Activated CD4-positive, alpha-beta T cell treated with anti-CD3 and anti-CD28 coated beads, Interleukin-2, amount 50 U/mL, for 1 hour (primary cell): ENCODE data around the gene PTPN12.
"Not testable (repeated sequence)": the region's sequence is repeated elsewhere in the genome, so short reads cannot be mapped to it uniquely, and the experiment has no call there.

ENCODE experiments used
- DNase-seq: peaks from one replicate; pipeline ENCODE4 v3.0.0-alpha.2; 2020

The PTPN12 gene

DNA sequence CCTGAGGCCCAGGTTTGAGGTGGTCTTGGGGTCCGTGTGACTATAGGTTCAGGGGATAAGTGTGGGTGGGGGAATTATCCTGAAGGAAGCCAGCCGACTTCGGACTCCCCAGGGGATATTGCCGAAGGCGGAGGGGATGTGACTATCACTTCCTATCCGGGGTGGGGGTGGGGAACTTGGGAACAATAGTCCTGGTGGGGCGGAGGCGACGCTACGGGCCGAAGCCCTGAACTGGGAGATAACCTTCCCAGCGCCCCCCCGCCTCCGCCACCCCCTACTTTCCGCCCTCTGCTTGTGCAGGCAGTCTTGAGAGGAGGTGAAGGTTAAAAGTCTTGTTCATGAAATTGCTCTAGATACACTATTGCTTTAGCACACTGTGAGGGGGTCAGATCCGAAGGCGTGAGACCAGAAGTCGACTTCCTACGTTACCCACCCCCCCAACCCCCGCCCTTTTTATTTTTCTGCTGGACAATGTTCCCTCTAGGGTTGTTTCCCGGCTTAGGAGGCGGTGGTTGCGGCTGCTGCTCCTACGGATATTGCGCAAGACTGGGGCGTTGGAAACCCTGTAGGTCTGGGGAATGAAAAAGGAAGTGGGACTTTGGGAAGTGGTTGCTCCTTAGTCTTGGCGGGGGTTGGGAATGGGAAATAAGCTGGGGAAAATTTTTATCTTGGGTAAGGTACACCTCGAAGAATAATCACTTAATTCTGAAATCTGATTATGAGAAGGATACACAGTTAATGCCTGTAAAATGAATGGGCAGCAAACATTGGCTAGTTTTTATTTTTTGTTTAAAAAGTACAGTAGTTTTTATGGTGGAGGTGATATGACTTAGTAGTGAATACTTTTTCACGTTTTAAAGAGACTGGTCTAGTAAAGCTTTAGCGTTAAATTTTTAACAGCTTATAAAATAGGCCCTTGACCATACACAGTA, 1.5 kb downstream of the PTPN12 start:
- no peak for DNase-seq

DNA sequence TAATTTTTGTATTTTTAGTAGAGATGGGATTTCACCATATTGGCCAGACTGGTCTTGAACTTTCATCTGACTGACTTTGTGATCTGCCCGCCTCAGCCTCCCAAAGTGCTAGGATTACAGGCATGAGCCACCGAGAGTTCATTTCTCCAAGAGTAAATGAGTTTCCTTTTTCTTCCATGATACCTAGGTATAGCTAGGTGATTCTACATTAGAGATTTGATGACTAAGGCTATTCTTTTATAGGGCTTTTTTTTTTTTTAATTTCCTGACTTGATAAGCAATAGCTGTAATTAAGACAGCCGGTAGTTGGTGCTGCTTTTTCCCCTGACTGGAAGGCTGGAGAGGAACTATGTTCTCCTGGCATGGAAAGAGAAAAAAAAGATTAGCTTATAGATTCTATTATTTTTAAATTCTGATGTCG, 3.3 kb downstream of the PTPN12 start:
- no peak for DNase-seq

DNA sequence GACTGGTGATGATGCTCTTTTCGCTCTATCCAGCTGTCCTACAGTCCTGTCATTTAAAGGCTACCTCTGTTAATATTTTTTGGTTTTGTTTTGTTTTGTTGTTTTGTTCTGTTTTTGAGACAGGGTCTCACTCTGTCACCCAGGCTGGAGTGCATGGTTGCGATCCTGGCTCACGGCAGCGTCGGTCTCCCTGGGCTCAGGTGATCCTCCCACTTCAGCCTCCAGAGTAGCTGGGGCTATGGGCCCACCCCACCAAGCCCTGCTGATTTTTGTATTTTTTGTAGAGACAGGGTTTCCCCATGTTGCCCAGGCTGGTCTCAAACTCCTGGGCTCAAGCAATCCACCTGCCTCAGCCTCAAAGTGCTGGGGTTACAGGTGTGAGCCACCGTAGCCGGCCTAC, 3.9 kb downstream of the PTPN12 start:
- not testable (repeated sequence) for DNase-seq

DNA sequence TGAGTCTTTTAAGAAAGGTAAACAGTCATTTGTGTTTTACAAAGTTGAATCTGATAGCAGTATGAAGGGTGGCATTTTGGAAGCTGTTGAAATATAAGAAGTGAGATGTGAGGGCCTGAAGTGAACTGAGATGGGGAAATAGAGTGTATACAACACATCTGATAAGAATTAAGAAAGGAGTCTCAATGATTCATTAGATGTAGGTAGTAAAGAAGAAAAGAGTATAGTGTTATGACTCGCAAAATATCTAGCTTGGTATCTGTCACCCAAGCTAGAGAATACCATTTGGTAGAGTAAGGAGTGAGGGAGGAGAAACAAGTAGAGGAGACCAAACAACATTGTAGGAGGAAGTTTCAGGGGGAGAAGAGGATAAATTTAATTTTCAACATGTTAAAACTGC, 5.3 kb downstream of the PTPN12 start:
- DNase-seq: no peak

DNA sequence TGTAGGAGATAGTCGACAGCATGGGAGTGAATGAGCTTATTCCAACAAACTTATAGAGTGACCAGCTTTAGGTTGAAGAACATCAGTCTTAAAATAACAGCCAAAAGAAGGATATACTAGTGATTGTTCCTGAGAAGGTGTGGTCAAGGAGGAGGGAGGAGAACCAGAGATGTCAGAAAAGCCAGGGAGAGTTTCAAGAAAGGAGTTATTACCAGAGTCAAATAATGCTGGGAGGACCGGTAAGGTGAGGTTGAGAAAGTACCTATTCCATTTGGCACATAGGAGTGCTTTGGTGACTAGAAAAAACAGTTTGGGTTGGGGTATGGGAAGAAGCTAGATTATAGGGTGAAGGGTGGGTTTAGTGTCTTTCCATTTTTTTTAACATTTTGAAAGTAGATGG, 5.8 kb downstream of the PTPN12 start:
- no peak for DNase-seq

DNA sequence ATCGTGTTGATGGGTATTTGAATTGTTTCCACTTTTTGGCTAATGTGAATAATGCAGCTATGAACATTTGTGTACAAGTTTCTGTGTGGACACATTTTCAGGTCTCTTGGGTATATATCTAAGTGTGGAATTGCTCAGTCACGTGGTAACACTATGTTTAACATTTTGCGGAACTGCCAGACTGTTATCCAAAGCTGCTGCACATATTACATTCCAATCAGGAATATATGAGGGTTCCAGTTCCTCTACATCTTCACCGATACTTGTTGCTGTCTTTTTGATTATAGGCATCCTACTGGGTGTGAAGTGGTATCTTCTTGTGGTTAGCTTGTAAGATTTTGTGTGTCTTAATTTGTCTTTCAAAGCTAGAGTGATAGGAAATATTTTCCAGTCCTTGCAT, 6.8 kb downstream of the PTPN12 start:
- DNase-seq: no peak

DNA sequence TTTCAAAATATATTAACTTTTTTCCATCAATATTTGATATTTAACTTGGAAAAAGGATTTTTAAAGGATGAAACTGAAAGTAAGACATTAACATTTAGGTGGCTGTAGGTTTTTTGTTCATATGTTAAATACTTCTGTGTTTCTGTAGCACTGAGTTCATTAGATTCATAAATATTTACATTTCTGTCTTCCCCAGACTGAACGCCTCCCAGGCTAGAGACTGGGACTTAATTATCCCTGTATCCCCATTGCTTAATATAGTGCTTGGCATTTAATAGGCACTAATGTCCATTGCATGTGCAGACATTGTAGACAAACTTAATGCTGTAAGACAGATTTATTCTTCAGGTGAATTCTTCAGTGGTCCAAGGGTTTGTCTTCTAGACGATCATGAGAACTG, 7.4 kb downstream of the PTPN12 start:
- no peak for DNase-seq

DNA sequence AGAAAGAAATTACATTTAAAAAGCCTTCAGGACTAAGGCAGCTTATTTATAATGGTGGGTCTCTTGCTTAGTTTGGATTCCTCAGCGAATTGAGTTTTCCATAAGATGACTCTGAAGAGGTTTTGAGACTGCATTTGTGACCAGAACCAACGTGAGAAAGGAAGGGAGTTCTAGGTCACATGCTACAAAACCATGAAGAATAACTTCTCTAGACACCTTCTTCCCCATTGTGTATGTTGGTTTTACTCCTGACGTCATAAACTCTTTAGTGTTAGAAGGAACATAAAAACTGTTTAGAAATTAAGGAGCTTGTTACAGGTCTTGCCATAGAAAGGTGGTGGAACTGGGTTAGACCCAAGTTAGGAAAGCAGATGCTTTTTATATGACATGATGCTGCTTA, 11.1 kb downstream of the PTPN12 start:
- no peak for DNase-seq

DNA sequence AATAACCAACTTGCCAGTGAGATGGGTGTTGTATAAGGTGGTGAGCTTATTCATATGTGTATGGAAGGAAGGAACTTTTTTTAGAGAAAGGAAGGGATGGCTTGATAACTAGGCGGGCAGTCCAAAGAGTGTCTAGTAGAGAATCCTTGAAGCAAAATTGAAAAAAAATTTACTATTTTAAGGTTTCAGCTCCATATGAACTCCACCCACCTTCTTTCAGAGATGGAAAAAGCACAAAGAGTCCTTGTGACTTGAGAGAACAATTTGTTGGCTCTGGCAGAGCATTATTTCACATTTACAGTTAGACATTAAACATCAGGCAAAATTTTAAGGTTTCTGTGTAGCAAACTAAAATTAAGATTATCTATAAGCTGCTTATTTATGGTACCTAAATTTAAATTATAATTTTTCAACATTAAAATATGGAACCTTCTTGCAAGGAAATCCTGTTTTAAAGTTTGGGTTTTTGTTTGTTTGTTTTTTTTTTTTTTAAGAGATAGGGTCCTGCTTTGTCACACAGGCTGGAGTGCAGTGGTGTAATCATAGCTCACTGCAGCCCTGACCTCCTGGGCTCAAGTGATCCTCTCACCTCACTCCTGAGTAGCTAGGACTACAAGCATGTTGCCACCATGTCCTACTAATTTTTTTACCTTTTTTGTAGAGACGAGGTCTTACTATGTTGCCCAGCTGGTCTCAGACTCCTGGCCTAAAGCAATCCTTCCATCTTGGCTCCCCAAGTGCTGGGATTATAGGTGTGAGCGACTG, 12.2 kb downstream of the PTPN12 start:
- DNase-seq: no peak

DNA sequence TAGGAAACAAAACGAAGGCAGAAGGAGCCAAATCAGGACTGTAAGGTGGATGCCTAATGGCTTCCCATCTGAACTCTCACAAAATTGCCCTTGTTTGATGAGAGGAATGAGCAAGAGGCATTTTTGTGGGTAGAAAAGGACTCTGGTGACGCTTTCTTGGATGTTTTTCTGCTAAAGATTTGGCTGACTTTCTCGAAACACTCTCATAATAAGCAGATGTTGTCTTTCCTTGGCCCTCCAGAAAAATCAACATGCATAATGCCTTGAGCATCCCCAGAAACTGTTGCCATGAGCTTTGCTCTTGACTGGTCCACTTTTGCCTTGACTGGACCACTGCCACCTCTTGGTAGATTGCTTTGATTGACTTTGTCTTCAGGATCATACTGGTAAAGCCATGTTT, 13.5 kb downstream of the PTPN12 start:
- no peak for DNase-seq

DNA sequence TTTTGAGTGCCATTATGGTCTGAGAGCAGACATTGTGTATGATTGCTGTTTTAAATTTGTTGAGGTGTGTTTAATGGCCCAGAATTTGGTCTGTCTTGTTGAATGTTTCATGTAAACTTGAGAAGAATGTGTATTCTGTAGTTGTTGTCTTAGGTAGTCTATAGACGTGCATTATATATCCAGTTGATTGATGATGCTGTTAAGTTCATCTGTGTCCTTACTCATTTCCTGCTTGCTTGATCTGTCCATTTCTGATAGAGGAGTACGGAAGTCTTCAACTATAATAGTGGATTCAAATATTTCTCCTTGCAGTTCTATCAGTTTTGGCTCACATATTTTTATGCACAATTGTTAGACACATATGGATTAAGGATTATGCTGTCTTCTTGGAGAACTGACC, 16.0 kb downstream of the PTPN12 start:
- no peak for DNase-seq

DNA sequence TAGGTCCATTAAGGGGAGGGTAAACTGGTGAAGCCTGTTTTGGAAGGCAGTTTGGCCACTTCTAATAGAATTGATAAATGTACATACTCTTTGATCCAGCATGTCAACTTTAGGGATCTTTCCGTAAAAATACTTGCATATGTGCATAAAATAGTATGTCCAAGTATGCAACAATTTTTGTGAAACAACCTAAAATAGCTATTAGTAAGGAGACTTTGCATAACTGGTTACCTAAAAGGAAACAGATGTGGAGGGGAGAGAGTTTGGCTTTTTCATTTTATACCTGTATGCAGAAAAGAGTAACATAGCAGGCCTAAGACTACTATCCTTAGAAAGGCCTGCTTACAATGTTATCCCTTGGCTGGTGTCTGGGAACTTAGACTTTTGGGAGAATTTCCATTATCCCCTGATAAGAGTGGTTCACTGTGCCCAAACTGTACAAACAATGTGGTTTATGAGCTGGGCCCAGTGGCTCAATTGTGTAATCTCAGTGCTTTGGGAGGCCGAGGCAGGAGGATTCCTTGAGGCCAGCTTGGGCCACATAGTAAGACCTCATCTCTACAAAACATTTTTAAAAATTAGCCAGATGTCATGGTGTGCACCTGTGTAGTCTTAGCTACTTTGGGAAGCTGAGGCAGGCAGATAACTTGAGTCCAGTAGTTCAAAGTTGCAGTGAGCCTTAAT, 21.3 kb downstream of the PTPN12 start:
- no peak for DNase-seq

DNA sequence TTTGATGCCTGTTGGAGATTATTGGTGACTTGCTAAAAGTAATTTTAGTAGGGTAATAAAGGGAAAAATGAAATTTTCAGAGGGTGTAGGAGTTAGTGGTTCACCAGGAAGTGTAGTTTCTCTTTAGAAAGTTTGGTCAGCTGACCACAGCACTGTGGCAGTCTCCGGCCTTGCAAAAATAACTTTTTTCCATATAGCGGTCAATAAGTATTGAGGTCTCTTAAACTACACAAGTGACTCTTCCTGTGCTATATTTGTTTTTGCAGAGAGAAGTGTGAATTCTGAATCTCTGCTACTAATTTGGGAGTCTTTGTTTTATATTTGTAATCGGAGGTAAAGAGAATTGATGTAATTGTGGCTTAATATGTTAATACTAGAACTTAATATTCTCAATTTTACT, 24.3 kb downstream of the PTPN12 start:
- DNase-seq: no peak

DNA sequence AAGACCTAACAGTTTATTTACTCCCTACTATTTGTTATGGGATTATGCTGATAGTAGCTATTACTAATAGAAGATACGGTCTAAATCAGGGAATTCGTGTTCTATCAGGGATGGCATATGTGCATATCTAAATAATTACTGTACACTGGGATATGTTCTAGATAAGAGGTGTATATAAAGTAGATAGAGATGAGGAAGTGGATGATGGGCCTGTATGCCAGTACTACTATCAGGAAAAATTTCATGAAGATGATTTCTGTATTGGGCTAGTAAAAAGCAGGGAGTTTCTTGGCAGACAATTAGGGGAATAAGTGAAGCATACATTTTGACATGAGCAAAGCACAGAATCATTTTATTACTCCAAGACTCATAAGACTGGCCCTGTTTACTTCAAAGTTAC, 26.2 kb downstream of the PTPN12 start:
- no peak for DNase-seq

DNA sequence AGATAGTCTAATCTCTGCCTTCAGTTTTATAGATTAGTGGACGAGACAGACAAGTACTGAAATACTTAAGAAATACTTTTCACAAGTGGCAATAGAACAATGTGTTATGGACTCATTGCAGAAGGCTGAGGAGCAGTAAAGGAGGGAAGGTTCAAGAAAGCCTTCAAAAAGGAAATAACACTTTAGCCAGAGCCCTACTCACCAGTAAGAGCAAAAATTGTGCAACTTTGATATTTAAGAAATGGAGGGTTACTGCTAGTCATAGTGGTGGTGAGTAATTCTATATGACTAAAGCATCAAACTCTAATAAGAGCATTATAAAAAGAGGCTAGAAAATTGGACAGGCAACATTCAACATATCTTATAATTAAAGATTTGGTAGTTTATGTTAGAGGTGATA, 28.8 kb downstream of the PTPN12 start:
- no peak for DNase-seq

DNA sequence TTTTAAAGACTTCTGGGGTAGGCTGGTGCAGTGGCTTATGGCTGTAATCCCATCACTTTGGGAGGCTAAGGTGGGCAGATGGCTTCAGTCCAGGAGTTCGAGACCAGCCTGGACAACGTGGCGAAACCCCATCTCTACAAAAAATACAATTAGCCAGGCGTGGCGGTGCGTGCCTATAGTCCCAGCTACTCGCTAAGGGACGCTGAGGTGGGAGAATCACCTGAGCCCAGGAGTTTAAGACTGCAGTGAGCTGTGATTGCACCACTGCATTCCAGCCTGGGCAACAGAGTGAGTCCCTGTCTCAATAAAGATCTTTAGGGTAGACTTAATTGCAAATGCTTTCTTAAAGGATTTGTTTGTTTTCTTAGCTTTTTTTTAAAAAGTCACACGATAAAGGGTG, 29.3 kb downstream of the PTPN12 start:
- DNase-seq: no peak

DNA sequence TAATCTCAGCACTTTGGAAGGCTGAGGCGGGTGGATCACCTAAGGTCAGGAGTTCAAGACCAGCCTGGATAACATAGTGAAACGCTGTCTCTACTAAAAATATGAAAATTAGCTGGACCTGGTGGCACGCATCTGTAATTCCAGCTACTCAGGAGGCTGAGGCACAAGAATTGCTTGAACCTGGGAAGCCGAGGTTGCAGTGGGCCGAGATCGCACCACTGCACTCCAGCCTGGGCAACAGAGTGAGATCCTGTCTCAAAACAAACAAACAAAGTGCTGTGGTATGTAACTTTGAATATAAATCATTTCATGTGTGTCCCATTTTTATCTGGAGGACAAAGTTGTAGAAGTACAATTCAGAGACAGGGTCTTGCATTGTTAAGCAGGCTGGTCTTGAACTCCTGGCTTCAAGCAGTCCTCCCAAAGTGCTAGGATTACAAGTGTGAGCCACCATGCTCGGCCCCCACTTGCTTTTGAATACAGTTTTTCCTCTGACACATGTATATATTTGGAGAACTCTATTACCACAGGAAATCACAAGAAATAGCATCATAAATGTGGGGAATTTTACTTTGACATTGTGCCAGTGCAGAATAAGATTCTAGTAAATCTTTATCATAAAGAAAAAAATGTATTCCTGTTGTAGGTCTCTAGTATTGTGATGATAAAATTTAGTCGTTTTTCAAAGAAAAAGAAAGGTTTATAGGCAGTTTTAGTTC, 32.6 kb downstream of the PTPN12 start:
- no peak for DNase-seq

DNA sequence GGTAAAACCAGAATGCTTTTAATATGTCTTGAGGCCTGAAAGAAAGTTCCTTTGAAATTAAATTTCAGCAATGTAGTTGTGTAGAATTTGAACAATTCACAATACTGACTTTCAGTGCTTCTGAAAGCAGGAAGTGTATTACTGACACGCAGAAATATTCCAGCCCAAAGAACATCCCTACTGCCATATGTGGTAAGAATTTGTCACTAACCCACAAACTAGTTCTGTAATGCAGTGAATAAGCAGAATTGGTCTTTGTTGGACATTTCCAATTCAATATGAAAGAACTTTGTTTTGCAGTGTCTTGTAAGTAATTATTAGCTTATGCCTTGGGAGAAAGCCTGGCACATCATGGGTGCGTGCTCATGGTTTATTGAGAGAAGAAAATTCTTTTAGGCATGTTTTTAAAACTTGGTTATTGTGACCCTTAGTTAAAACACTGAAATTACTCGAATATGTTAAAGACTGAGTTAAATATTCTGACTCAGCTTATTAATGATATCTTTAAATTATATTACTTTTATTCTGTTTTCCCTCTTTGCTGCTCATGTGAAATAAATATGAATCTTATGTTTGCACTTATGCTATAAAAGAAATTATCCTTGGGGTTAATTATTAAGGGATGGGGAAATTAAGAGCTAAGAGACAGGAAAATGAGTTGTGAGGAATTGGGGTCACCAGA, 33.4 kb downstream of the PTPN12 start:
- no peak for DNase-seq

DNA sequence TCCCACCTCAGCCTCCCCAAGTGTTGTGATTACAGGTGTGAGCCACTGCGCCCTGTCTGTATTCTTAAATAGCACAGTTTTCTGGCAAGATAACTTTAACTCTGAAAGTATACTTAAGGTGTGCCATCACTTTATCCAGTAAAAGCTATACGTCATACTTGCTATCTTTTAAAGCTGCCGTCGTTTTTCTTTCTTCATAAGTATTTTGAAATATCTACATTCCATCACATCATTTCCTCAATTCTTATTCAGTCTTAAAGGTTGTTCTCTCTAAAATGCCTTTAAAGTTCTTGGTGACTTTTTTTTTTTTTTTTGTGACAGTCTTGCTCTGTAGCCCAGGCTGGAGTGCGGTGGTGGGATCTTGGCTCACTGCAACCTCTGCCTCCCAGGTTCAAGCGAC, 34.7 kb downstream of the PTPN12 start:
- DNase-seq: no peak

DNA sequence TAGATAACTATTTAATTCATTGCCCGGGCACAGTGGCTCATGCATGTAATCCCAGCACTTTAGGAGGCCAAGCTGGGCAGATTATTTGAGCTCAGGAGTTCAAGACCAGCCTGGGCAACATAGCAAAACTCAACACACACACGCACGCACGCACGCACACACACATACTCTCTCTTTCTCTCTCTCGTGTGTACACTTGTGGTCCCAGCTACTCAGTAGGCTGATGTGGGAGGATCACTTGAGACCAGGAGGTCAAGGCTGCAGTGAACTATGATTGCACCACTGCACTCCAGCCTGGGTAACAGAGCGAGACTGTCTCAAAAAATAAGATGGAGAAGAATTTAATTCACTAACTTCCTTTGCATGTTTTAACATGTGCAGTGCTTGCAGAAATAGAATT, 38.1 kb downstream of the PTPN12 start:
- DNase-seq: no peak

DNA sequence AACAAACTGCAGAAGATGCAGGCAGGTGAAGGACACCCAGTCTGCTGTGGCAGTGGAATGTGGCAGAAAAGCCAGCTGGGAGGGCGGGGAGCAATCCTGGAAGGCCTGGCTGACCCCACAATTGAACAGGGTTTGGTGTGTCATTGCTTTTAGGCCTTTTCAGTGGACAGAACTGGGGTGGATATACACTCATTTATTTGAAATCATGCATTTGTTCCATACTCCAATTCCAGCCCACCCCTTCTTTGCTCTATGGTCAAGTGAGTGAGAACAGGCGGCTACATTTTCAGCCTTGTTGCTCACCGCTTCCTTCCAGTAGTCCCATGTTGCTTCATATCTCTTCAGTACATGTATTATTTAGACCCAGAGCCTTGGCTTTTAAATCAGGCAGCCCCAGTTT, 39.8 kb downstream of the PTPN12 start:
- no peak for DNase-seq

DNA sequence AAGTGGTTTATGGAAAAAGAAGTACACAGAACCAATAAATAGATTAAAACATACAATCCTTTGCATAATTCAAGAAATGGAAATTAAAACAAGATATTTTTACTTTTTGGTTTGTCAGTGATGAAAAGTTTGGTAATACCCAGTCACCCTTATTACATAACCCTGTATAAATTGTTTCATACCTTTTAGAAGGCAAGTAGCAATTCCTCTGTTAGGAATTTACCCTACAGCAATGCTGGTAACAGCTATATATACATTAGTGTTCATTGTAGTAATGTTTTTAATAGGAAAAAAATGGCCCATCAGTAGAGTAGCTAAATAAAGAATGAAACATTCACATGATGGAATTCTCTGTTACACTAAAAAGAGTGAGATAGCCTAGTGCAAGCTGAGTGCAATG, 42.7 kb downstream of the PTPN12 start:
- DNase-seq: no peak
